Pancreas (tissue), 10 donors: ENCODE measurements around the gene DNAJB9. TPM values are rescaled to one million over a fixed set of nuclear protein-coding genes. Genes with fewer than 3 reads are reported as not detected.
A peak's percentile ranks its signal among the peaks of the same experiment; 100 is the strongest.

Experiments
- ATAC-seq, 4 donors: fragments of 200-7000 bp; cut with Tn5 transposase; one replicate each; pipeline versions ENCODE4 v1.8.0 to v1.9.1; 2020; ENCODE audit warnings: mild to moderate bottlenecking in 4 of 4, moderate library complexity in 4 of 4
- DNase-seq, 6 donors: peaks; one replicate each; pipeline ENCODE4 v3.0.0-alpha.2; 2020
- FAIRE-seq: peaks from 2 replicates; lab custom pipeline; 2012; peaks lifted over from hg19 to GRCh38; lab: Jason Lieb, UNC
- H3K27ac ChIP-seq, 4 donors: fragments of 200-600 bp; sonication (generic); 1 replicate in 3 of 4; 2 replicates in 1 of 4; pipeline versions ENCODE4 v1.5.0 to v1.8.0; 2020
- H3K27me3 ChIP-seq, 4 donors: fragments of 200-600 bp; one replicate each; pipeline ENCODE4 v1.8.0; 2021
- H3K36me3 ChIP-seq, 3 donors: fragments of 200-600 bp; sonication (generic) in 1 of 3; one replicate each; pipeline versions ENCODE4 v1.5.0 to v1.8.0; 2020 to 2021
- H3K4me1 ChIP-seq, 3 donors: fragments of 200-600 bp; one replicate each; pipeline ENCODE4 v1.8.0; 2021
- H3K4me3 ChIP-seq, 4 donors: fragments of 200-600 bp; sonication (generic) in 2 of 4; one replicate each; pipeline versions ENCODE4 v1.5.0 to v1.8.0; 2020 to 2021
- H3K9me3 ChIP-seq, 4 donors: fragments of 200-600 bp; one replicate each; pipeline ENCODE4 v1.8.0; 2021
- CTCF ChIP-seq, 4 donors: fragments of 200-600 bp; sonication (generic) in 3 of 4; IDR thresholded peaks; one replicate each; pipeline versions ENCODE4 v1.5.0 to v1.8.0; 2021; ENCODE audit warnings: antibody characterized with exemption in 4 of 4
- WGBS, 2 donors: extraction: QIAGEN DNeasy Blood & Tissue Kit; methylation state at CpG; one replicate each; pipeline ENCODE4 v1.1.7; 2013; 5-methylcytosine and 5-hydroxymethylcytosine counted together
- intact Hi-C, 3 donors: fragments of 100-400 bp; cut with DNase I; formaldehyde crosslinking; loops; one replicate each; pipeline versions ENCODE4 v1.11.1 to v1.14.2; 2022
- polyA plus RNA-seq, 2 donors: library from polyadenylated mRNA; stranded (reverse); fragments of 200-250 nt; gene quantifications; one replicate each; pipeline ENCODE4 v1.2.3, GENCODE V29; 2013
- total RNA-seq, 6 donors: library from RNA; stranded (reverse); fragmentation: NEBNext Ultra II Directional in 4 of 6; extraction: Animal tissue kit (Norgen Biotek cat#: 25700) in 4 of 6; gene quantifications; one replicate each; pipeline versions ENCODE4 v1.2.1 to v1.2.4, GENCODE V29; 2021 to 2023
- donor health status: healthy with polysubstance abuse.
- donor health status: DM: no; HTN: no; CAD: no; lungs with moderate emphysema.
- donor health status: DM: no; HTN: no; CAD: no.
- donor health status: control.
- donor health status: control.
- donor health status: Bipolar disorder and iron deficiency.
- donor health status: DM: yes; HTN: yes; CAD: no.
- donor health status: DM: no; HTN: no; CAD: no.
- donor health status: DM: no; HTN: no; CAD: no.
- donor health status: DM: yes; HTN: yes; CAD: no.

DNAJB9 gene
- total and polyA plus RNA-seq, 8 donors: 10.8 to 46.4 (median 34.6) TPM

DNA sequence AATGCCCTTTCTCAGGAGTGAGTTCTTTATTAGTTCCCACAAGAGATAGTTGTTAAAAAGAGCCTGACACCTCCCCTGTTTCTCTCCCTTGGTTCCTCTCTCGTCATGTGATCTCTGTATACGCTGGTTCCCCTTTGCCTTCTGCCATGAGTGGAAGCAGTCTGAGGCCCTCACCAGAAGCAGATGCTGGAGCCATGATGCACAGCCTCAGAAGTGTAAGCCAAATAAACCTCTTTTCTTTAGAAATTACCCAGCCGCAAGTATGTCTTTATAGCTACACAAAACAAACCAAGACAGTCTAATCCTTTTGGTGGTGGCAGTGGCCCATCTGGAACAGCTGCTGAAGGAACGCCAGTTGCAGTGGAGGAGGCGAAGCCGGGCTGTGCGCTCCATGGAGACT, 9.3 kb downstream of the DNAJB9 start:
- intact Hi-C loops: no loop called here
- Histone ChIP-seq H3K36me3 (peaks cover 0 to 9% (median 0%) of the 10 kb centered on the region in 3 donors), H3K9me3 (no peaks in the 10 kb centered on the region), H3K4me1 (peaks cover 0 to 10% (median 9%) of the 10 kb centered on the region in 3 donors), H3K27me3 (no peaks in the 10 kb centered on the region), H3K4me3 (no peak overlapping the region), H3K27ac (no peak overlapping the region)
- no peak for TF ChIP-seq CTCF (IDR thresholded peaks at IDR 0.05)
- no peak for FAIRE-seq
- no peak for DNase-seq
- no peak for ATAC-seq
- 98 to 99% methylated on average over 7 of the region's 7 CpGs for WGBS, 2 donors

GRCh38 chr7:108580298-108580697, 10.6 kb downstream of the DNAJB9 start:
- Histone ChIP-seq H3K4me3 (no peak overlapping the region), H3K9me3 (no peaks in the 10 kb centered on the region), H3K27ac (no peak overlapping the region), H3K27me3 (no peaks in the 10 kb centered on the region), H3K36me3 (peaks cover 0 to 9% (median 0%) of the 10 kb centered on the region in 3 donors), H3K4me1 (no peaks in the 10 kb centered on the region)
- no peak for TF ChIP-seq CTCF (IDR thresholded peaks at IDR 0.05)
- DNase-seq (peak in 2 of 6 donors; percentile 15 to 55), ATAC-seq (peak in 1 of 4 donors; percentile 18), FAIRE-seq (no peak)
- WGBS, 2 donors: 61 to 72% methylated on average over 6 of the region's 6 CpGs
- intact Hi-C loops: no loop called here

- H3K4me1 ChIP-seq: no peaks in the 10 kb centered on the region
- no peak overlapping the region for H3K4me3 ChIP-seq
- H3K36me3 ChIP-seq: peaks cover 0 to 9% (median 0%) of the 10 kb centered on the region in 3 donors
- H3K9me3 ChIP-seq: no peaks in the 10 kb centered on the region
- no peaks in the 10 kb centered on the region for H3K27me3 ChIP-seq
- ATAC-seq (peak in 3 of 4 donors; percentile 48 to 59 (median 50)), FAIRE-seq (no peak), DNase-seq (no peak)
- WGBS, 2 donors: 60 to 64% methylated on average over 4 of the region's 4 CpGs
- intact Hi-C loops: no loop called here
- no peak for TF ChIP-seq CTCF (IDR thresholded peaks at IDR 0.05)
- H3K27ac ChIP-seq: peak overlapping the region in 2 of 4 donors; percentile 30 to 48
Observed at GRCh38 chr7:108581655-108582491, 12.2 kb downstream of the DNAJB9 start.

GRCh38 chr7:108584211-108584610, 14.5 kb downstream of the DNAJB9 start:
- intact Hi-C loops: no loop called here
- H3K4me3 ChIP-seq: no peak overlapping the region
- no peaks in the 10 kb centered on the region for H3K9me3 ChIP-seq
- WGBS, 2 donors: 90 to 96% methylated on average over 1 of the region's 1 CpG
- DNase-seq (no peak), ATAC-seq (no peak), FAIRE-seq (no peak)
- no peak overlapping the region for H3K27ac ChIP-seq
- no peak for TF ChIP-seq CTCF (IDR thresholded peaks at IDR 0.05)
- peaks cover 0 to 6% (median 0%) of the 10 kb centered on the region in 3 donors for H3K36me3 ChIP-seq
- no peaks in the 10 kb centered on the region for H3K27me3 ChIP-seq
- no peaks in the 10 kb centered on the region for H3K4me1 ChIP-seq

DNA sequence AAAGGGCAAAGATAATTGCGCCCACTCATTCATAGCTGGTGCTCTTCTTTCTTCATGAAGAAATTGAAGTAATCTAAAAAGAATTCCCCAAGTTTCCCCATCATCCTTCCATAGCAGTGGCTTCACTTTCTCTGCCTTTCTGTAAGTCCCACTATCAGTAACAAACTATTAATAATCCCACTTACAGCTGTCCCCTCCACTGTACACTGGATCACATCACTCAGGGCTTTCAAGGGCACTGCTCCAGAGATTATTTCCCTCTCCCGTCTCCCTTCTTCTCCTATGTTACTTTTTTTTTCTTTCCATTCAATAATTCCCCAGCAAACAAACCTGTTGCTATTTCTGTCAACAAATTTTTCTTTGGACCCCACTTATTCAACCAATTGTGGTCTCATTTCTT, 16.2 kb downstream of the DNAJB9 start:
- ATAC-seq (no peak), FAIRE-seq (no peak), DNase-seq (no peak)
- Histone ChIP-seq H3K4me3 (no peak overlapping the region), H3K9me3 (no peaks in the 10 kb centered on the region), H3K36me3 (no peaks in the 10 kb centered on the region), H3K27me3 (no peaks in the 10 kb centered on the region), H3K4me1 (no peaks in the 10 kb centered on the region), H3K27ac (no peak overlapping the region)
- 59 to 72% methylated on average over 2 of the region's 2 CpGs for WGBS, 2 donors
- intact Hi-C loops: no loop called here
- no peak for TF ChIP-seq CTCF (IDR thresholded peaks at IDR 0.05)
